ENCODE results near the gene CFAP52. TPM values are rescaled to one million over a fixed set of nuclear protein-coding genes. Genes with fewer than 3 reads are reported as not detected.
"Not testable (repeated sequence)": the region's sequence is repeated elsewhere in the genome, so short reads cannot be mapped to it uniquely, and the experiment has no call there.

Gene CFAP52
- total RNA-seq, 1 experiment from 2014 or later = not detected

DNA sequence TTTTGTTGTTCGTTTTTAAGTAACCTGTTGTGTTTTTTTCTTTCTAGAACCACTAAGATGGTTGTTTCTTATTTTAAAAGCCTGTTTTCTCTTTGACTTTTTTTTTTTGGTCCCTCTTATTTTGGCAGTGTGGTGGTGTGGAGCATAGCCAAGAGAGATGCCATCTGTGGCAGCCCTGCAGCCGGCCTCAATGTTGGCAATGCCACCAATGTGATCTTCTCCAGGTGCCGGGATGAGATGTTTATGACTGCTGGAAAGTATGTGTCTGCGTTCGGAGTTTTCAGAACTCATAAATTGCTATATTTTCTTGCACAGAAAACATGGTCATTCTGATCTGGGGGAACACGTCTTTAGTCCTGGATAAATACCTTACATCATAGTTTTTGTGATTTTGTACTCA is 17.6 kb downstream of the CFAP52 start (continued):
- TF ChIP-seq, protein P1, sequence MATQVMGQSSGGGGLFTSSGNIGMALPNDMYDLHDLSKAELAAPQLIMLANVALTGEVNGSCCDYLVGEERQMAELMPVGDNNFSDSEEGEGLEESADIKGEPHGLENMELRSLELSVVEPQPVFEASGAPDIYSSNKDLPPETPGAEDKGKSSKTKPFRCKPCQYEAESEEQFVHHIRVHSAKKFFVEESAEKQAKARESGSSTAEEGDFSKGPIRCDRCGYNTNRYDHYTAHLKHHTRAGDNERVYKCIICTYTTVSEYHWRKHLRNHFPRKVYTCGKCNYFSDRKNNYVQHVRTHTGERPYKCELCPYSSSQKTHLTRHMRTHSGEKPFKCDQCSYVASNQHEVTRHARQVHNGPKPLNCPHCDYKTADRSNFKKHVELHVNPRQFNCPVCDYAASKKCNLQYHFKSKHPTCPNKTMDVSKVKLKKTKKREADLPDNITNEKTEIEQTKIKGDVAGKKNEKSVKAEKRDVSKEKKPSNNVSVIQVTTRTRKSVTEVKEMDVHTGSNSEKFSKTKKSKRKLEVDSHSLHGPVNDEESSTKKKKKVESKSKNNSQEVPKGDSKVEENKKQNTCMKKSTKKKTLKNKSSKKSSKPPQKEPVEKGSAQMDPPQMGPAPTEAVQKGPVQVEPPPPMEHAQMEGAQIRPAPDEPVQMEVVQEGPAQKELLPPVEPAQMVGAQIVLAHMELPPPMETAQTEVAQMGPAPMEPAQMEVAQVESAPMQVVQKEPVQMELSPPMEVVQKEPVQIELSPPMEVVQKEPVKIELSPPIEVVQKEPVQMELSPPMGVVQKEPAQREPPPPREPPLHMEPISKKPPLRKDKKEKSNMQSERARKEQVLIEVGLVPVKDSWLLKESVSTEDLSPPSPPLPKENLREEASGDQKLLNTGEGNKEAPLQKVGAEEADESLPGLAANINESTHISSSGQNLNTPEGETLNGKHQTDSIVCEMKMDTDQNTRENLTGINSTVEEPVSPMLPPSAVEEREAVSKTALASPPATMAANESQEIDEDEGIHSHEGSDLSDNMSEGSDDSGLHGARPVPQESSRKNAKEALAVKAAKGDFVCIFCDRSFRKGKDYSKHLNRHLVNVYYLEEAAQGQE (IDR thresholded peaks at IDR 0.05; ENCODE audit: low read depth) = no peak

DNA sequence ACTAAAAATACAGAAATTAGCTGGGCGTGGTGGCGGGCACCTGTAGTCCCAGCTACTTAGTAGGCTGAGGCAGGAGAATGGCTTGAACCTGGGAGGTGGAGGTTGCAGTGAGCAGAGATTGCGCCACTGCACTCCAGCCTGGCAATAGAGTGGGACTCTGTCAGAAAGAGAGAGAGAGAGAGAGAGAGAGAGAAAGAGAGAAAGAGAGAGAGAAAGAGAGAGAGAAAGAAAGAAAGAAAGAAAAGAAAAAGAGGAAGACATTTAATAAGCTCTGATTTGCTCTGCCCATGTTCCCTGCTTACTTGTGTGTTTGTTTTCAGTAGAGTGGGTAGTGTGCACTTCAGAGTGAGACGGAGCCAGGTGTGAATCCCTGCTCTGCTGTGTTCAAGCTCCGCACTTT is 21.2 kb downstream of the CFAP52 start:
- H2AFZ ChIP-seq (ENCODE audit: low read depth, low read length, poor library complexity, severe bottlenecking); CTCF ChIA-PET; H3K9me3 ChIP-seq (ENCODE audit: control insufficient read depth in 1 of 2, insufficient read depth in 1 of 2, low read depth in 1 of 2, low read length in 2 of 2); H3K36me3 ChIP-seq (ENCODE audit: control insufficient read depth in 1 of 2, insufficient read depth in 2 of 2, low read length in 2 of 2); H3K4me1 ChIP-seq (ENCODE audit: control insufficient read depth in 1 of 2, insufficient read depth in 2 of 2, low read length in 2 of 2); POLR2A ChIA-PET; H3K27ac ChIP-seq (ENCODE audit: low read depth, low read length); H3K4me3 ChIP-seq (replicated peaks in 1 of 2; ENCODE audit: low read depth in 1 of 2, low read length in 2 of 2); H3K4me2 ChIP-seq (ENCODE audit: low read length); H4K20me1 ChIP-seq (ENCODE audit: insufficient read depth); RAD21 ChIA-PET (ENCODE audit: low non-redundant PET in 1 of 2, low total read pairs in 2 of 2, uncharacterized antibody in 2 of 2, unreplicated experiment in 2 of 2); H3K9me2 ChIP-seq (ENCODE audit: insufficient read depth); ATAC-seq; H3K9ac ChIP-seq (ENCODE audit: low read length); intact Hi-C loops (cut with micrococcal nuclease); H3K27me3 ChIP-seq (ENCODE audit: insufficient read depth, low read length); H3K79me2 ChIP-seq (ENCODE audit: insufficient read depth, low read length); DNase-seq (ENCODE audit: low read depth, low spot score); BruUV-seq (replicated peaks): not testable (repeated sequence)

DNA sequence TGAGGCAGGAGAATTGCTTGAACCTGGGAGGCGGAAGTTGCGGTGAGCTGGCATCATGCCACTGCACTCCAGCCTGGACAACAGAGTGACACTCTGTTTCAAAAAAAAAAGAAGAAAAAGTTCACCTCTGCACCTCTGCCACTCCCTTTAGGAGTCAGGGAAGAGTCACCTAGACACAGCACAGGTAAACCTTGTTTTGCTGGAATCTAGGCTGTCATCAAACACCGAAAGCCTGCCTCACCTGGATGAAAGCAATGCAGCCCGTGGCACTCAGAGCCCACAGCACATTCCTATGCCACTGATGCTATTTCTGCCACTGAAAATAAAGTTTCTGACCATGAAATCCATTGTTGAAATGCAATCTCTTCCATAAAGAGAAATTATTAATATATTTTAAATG is 22.2 kb downstream of the CFAP52 start:
- Histone ChIP-seq H3K9ac (ENCODE audit: low read length) (no peak overlapping the region), H2AFZ (ENCODE audit: low read depth, low read length, poor library complexity, severe bottlenecking) (no peak overlapping the region), H3K79me2 (ENCODE audit: insufficient read depth, low read length) (no peaks in the 10 kb centered on the region), H3K4me1 (ENCODE audit: control insufficient read depth in 1 of 2, insufficient read depth in 2 of 2, low read length in 2 of 2) (no peaks in the 10 kb centered on the region), H4K20me1 (ENCODE audit: insufficient read depth) (no peaks in the 10 kb centered on the region), H3K4me2 (ENCODE audit: low read length) (no peak overlapping the region), H3K27ac (ENCODE audit: low read depth, low read length) (no peak overlapping the region), H3K27me3 (ENCODE audit: insufficient read depth, low read length) (no peaks in the 10 kb centered on the region), H3K9me3 (ENCODE audit: control insufficient read depth in 1 of 2, insufficient read depth in 1 of 2, low read depth in 1 of 2, low read length in 2 of 2) (no peaks in the 10 kb centered on the region), H3K4me3 (replicated peaks in 1 of 2; ENCODE audit: low read depth in 1 of 2, low read length in 2 of 2) (no peak overlapping the region), H3K9me2 (ENCODE audit: insufficient read depth) (no peaks in the 10 kb centered on the region), H3K36me3 (ENCODE audit: control insufficient read depth in 1 of 2, insufficient read depth in 2 of 2, low read length in 2 of 2) (no peaks in the 10 kb centered on the region; a peak in 1 of 4 replicates)
- ChIA-PET CTCF (no interaction called here), RAD21 (ENCODE audit: low non-redundant PET in 1 of 2, low total read pairs in 2 of 2, uncharacterized antibody in 2 of 2, unreplicated experiment in 2 of 2) (no interaction called here), POLR2A (no interaction called here)
- TF ChIP-seq, protein P2, sequence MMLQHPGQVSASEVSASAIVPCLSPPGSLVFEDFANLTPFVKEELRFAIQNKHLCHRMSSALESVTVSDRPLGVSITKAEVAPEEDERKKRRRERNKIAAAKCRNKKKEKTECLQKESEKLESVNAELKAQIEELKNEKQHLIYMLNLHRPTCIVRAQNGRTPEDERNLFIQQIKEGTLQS (IDR thresholded peaks at IDR 0.05) = no peak
- TF ChIP-seq EGR1 (IDR thresholded peaks at IDR 0.05; ENCODE audit: low read depth) (no peak), TCF7L2 (IDR thresholded peaks at IDR 0.05; ENCODE audit: borderline replicate concordance, extremely low read depth, insufficient read depth, insufficient read length) (no peak), ZFX (IDR thresholded peaks at IDR 0.05) (no peak), CBX3 (IDR thresholded peaks at IDR 0.05; ENCODE audit: low read depth) (no peak), SIN3A (IDR thresholded peaks at IDR 0.05; ENCODE audit: low read depth) (no peak), SRF (IDR thresholded peaks at IDR 0.05; ENCODE audit: low read depth) (no peak), POLR2A (IDR thresholded peaks at IDR 0.05; ENCODE audit: borderline replicate concordance, extremely low read depth, insufficient read depth, insufficient read length) (no peak), JUND (IDR thresholded peaks at IDR 0.05) (no peak), FOSL1 (IDR thresholded peaks at IDR 0.05; ENCODE audit: low read depth) (no peak), ZNF274 (IDR thresholded peaks at IDR 0.05; ENCODE audit: low read depth, low read length) (no peak)
- TF ChIP-seq, protein P1 (IDR thresholded peaks at IDR 0.05; ENCODE audit: low read depth) = no peak
- BruUV-seq (replicated peaks) = no TSS peak
- intact Hi-C loops (cut with micrococcal nuclease) = no loop called here
- 0 out of 2 replicates have a peak, but pooled peaks have one; percentile 34 for ATAC-seq
- no peak for DNase-seq (ENCODE audit: low read depth, low spot score)
